Activated CD4-positive, alpha-beta T cell treated with anti-CD3 and anti-CD28 coated beads for 24 hours (primary cell): ENCODE data around the gene TBCC.
"Not testable (repeated sequence)": the region's sequence is repeated elsewhere in the genome, so short reads cannot be mapped to it uniquely, and the experiment has no call there.

Source experiments
- DNase-seq, 2 donors: peaks; one replicate each; pipeline ENCODE4 v3.0.0-alpha.2; 2020; ENCODE audit warnings: low read depth in 2 of 2

Gene TBCC

DNA sequence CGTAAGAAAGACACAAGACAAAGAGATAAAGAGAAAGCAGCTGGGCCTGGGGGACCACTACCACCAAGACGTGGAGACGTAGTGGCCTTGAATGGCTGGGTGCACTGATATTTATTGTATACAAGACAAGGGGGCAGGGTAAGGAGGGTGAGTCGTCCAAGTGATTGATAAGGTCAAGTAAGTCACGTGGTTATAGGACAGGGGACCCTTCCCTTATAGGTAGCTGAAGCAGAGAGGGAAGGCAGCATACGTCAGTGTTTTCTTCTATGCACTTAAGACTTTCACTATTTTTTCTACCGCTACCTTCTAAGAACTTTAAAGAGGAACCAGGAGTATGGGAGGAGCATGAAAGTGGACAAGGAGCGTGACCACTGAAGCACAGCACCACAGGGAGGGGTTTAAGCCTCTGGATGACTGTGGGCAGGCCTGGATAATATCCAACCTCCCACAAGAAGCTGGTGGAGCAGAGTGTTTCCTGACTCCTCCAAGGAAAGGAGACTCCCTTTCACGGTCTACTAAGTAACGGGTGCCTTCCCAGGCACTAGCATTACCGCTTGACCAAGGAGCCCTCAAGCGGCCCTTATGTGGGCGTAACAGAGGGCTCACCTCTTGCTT is 11.9 kb downstream of the TBCC start:
- DNase-seq, result not testable (repeated sequence)

- DNase-seq, result no peak
These were observed 16.2 kb downstream of the TBCC start for GRCh38 chr6:42729731-42730130.

DNA sequence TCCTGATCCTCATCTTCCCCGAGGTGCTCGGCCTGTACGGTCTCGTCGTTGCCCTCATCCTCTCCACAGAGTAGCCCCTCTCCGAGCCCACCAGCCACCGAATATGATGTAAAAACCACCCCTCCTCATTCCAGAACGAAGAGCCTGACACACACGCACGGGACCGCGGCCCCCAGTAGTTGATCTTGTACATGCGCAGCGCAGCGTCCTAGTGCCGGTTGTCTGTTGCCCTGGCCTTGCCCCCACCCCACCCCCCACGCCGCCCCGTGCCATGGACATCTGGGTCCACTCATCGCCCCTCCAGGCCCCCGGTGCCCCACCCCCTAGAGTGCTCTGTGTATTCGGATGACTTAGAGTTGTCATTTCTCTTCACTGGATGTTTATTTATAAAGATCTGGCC is 18.3 kb downstream of the TBCC start:
- DNase-seq, result no peak

- DNase-seq, result no peak
These were observed 18.8 kb downstream of the TBCC start for GRCh38 chr6:42727087-42727611.

- peak; percentile 41 to 57 for DNase-seq
These were observed 19.3 kb downstream of the TBCC start for GRCh38 chr6:42726485-42727086.

DNA sequence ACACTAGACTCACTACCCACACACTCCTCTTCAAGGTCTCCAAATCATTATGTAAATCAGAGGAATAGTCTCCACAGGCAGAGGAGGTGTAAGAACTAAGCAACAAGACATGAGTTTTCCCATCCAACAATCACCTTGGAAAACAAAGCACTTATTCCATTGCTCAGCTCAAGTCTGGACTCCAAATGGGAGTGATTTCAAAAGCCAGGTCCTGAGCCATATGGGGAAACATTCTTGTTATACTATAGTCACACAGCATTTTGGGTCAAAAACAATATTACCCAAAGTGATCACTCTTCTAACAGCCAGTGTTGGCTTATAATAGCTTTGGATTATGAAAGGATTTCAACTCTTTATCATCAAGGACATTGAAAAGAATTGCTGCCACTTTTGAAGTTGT is 19.9 kb downstream of the TBCC start:
- no peak for DNase-seq

DNA sequence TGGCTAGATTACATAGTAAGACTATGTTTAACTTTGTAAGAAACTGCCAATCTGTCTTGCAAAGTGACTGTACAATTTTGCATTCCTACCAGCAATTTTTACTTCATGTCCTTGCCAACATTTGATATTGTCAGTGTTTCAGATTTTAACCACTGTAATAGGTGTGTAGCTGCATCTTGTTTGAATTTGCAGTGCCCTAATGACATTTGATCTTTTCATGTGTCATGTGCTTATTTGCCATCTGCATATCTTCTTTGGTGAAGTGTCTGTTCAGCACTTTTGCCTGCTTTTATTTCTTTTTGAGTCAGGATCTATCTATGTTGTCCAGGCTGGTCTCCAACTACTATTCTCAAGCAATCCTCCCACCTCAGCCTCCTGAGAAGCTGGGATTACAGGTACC is 21.1 kb downstream of the TBCC start:
- DNase-seq, result no peak

DNA sequence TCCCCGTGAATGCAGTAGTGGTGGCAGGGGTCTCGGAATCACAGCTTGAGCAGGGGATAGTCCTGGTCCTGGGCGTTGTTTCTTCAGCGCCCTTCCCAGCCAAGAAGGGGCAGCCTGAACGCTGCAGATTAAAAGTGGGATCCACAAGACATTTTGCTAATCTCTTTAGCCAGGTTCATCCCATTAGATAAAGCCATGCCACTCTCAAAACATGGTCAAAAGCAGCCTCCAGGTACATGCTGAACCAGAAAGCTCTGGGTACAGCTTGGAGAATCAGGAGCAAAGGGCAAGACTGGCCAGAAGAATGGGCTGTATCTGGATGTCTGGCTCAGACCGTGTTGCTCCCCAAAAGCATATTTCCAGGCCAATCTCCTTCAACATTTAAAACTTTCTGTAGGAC is 23.4 kb downstream of the TBCC start, which contains the start of gene PRPH2:
PRPH2 (minus strand) TSS at position 101 of the 400 bp plus-strand sequence. CDS start 263 bp downstream, outside the sequence.
- DNase-seq, result no peak

DNA sequence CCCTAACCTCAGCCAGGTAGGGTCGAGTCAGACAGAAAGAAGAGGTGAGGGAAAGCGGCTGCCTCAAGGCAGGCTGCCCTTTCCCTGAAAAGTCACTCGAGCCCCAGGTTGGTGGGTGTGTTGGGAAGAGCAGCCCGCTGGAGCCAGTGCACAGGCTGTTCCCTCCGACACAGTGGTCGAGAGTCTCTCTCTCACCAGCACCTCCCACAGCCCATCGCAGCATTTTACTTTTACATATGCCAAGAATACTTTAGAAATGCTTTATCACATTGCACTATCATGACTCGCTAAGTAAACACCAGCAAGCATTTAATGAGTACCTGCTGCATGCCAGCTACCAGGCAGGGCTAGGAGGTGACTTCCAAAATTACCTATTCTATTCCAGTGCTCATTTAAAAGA is 25.2 kb downstream of the TBCC start:
- DNase-seq, result no peak

DNA sequence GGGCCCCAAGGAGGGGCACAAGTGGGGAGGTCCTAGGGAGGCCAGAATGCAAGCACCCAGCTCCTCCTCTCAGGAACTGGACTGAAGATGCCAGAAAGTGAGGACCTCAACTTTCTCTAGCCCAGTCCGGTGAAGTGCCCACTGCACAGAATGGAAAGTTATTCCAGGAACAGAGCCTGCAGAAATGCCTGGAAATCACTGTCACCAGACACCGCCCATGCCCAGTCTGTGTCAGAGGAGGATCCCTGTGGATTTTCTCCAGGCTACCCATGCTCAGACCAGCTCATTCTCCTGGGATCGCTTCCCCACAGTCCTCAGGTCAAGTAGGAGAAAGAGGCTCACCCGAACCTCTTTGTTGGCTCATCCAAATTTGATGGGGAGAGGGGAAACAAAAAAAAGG is 30.0 kb downstream of the TBCC start:
- DNase-seq, result no peak

DNA sequence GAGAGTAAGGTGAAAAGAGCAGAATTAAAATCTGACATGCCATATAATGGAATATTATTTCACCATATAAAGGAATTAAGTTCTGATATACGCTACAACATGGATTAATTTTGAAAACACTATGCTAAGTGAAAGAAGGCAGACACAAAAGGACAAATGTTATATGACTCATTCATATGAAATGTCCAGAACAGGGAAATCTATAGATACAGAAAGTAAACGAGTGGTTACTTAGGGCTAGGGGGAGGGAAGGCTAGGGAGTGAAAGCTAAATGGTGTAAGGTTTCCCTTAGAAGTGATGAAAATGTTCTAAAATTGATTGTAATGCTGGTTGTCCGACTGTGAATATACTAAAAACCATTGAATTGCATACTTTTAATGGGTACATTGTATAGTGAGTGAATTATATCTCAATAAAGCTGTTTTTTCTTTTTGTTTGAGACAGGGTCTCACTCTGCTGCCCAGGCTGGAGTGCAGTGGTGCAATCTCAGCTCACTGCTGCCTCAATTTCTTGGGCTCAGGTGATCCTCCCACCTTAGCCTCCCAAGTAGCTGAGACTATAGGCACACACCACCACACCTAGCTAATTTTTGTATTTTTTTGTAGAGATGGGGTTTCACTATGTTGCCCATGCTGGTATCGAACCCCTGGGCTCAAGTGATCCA is 31.7 kb downstream of the TBCC start:
- no peak for DNase-seq

GRCh38 chr6:42711930-42712329 is 34.0 kb downstream of the TBCC start:
- DNase-seq, result no peak

- no peak for DNase-seq
These were observed 35.6 kb downstream of the TBCC start for GRCh38 chr6:42710316-42710715.

DNA sequence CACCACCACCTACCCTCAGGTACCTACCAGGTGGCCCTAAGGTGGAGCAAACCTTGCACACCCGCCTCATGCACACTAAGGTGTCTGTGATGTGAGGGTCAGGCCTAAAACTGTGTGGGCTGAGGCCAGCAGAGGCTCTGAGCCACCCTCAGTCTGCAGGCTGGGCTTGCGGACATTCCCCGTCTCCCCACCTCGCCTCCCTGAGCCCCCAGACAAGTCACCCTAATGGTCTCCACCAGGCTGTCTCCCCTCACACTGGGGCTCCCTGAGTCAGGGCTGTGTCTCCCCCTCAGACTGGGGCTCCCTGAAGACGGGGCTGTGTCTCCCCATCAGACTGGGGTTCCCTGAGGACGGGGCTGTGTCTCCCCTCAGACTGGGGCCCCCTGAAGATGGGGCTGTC is 36.0 kb downstream of the TBCC start:
- DNase-seq, result no peak

- DNase-seq, result no peak
These were observed 37.8 kb downstream of the TBCC start for GRCh38 chr6:42708096-42708495.

DNA sequence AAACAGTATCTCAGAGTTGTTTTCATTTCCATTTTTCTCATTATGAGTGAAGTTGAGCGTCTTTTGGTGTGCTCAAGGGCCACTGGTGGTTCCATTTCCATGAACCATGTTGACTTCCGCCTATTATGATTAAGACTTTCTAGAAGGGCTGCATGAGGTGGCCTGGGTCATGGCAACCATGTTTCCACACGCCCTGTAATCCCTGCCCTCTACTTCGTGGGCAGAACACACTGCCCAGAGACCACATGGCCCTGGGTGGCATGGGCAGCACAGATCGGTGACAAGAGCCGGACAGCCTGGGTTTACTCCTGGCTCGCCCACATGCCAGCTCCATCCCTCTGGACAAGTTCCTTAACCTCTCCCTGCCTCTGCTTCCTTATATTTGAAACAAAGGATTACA is 38.3 kb downstream of the TBCC start:
- no peak for DNase-seq

DNA sequence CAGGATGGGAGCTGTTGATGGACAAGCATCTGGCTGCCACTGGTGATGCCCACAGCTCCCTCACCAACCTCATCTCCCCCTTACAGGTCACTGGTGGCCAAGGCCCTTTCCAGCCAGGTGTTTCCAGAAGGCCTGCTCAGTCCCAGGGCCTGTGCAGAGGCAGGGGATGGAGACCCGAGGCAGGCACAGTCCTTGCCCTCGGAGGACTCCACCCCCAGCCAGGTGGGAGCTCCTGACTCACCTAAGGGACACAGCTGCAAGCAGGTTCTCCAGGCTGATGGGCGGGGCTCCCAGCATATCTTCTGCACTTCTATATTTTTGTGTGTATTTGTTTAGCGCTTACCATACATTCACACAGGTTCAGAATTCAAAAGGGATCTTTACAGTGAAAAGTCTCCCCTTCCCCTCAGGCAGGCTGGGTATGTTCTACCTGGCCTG is 40.9 kb downstream of the TBCC start:
- no peak for DNase-seq

GRCh38 chr6:42704251-42704936 is 41.5 kb downstream of the TBCC start:
- DNase-seq, result no peak

GRCh38 chr6:42702786-42703185 is 43.1 kb downstream of the TBCC start:
- not testable (repeated sequence) for DNase-seq

DNA sequence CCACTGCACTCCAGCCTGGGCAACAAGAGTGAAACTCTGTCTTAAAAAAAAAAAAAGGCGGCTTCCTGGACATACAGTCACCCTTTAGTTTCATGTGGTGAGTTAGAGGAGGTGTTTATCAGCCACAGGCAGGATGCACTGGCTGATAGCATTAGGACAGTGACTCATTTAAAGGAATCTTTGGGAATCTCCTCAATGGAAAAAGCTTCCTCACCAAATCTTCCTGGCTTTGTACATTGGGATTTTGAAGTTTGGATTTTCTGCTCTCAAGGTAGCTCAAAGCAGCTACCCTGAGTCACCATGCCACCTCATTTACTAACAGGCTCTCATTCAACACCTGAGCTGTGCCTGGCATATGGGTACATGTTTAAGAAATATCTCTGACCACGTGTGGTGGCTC is 43.7 kb downstream of the TBCC start:
- DNase-seq, result no peak

DNA sequence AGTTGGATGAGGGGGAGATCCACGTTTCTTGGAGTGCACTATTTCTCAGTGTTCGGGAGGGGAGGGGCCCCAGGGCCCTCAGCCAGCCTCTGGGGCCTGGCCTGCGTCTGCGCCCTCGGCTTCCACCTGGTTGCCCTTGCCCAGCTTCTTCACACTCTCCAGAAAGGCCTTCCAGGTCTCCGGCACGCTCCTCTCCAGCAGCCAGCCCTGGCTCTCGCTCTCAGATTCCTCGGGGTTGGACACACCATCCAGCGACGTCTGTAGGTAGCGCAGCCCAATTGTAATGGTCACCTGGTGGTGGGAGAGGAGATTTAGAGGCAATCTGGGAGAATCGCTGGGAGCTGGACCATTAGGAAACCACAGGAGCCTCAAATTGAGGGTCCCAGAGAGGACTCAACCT is 47.7 kb downstream of the TBCC start:
- no peak for DNase-seq

- DNase-seq, result no peak
These were observed 48.6 kb downstream of the TBCC start for GRCh38 chr6:42697268-42697655.
